ENCODE results near the gene EFNA4.

GRCh38 chr1:155029513-155030242, 33.9 kb upstream of the EFNA4 start:
- TF ChIP-seq YY1 (IDR thresholded peaks at IDR 0.05; ENCODE audit: borderline replicate concordance in 1 of 3, control insufficient read depth in 1 of 3, extremely low read depth in 1 of 3, insufficient read depth in 3 of 3, insufficient read length in 1 of 3, insufficient replicate concordance in 2 of 3, low read depth in 1 of 3, low read length in 2 of 3) (no peak), ZFP36 (IDR thresholded peaks at IDR 0.05; ENCODE audit: low read depth, low read length, partially characterized antibody) (no peak), ZZZ3 (IDR thresholded peaks at IDR 0.05) (no peak), ZNF384 (IDR thresholded peaks at IDR 0.05; ENCODE audit: low read depth, low read length) (no peak), CHD2 (IDR thresholded peaks at IDR 0.05; ENCODE audit: low read depth, low read length) (no peak), PRPF4 (IDR thresholded peaks at IDR 0.05; ENCODE audit: insufficient read depth, low read depth, low read length, poor library complexity, severe bottlenecking) (no peak)
- TF ChIP-seq, protein P1, sequence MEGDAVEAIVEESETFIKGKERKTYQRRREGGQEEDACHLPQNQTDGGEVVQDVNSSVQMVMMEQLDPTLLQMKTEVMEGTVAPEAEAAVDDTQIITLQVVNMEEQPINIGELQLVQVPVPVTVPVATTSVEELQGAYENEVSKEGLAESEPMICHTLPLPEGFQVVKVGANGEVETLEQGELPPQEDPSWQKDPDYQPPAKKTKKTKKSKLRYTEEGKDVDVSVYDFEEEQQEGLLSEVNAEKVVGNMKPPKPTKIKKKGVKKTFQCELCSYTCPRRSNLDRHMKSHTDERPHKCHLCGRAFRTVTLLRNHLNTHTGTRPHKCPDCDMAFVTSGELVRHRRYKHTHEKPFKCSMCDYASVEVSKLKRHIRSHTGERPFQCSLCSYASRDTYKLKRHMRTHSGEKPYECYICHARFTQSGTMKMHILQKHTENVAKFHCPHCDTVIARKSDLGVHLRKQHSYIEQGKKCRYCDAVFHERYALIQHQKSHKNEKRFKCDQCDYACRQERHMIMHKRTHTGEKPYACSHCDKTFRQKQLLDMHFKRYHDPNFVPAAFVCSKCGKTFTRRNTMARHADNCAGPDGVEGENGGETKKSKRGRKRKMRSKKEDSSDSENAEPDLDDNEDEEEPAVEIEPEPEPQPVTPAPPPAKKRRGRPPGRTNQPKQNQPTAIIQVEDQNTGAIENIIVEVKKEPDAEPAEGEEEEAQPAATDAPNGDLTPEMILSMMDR (IDR thresholded peaks at IDR 0.05 in 2 of 3, conservative IDR thresholded peaks at IDR 0.05 in 1 of 3; ENCODE audit: insufficient read depth in 2 of 3, low read depth in 1 of 3, low read length in 3 of 3): no peak

Measured in K562 (cell line).